H9 (cell line): ENCODE measurements around the gene ITIH2. TPM values are rescaled to one million over a fixed set of nuclear protein-coding genes. Genes with fewer than 3 reads are reported as not detected.

Experiments used
- DNase-seq: peaks from one replicate; pipeline ENCODE4 v3.0.0-alpha.2; 2017
- H2AFZ ChIP-seq: one replicate; pipeline ENCODE4 v1.6.1; 2013; ENCODE audit warnings: mild to moderate bottlenecking, low read length, control low read depth, moderate library complexity
- H2AK5ac ChIP-seq: 2 replicates; pipeline ENCODE4 v1.6.1; 2013; ENCODE audit warnings: low read length, control low read depth, mixed read lengths; ENCODE audit not compliant: insufficient read length
- H2BK120ac ChIP-seq: one replicate; pipeline ENCODE4 v1.6.1; 2013; ENCODE audit warnings: low read depth, mild to moderate bottlenecking, low read length, control low read depth, inconsistent platforms; ENCODE audit not compliant: poor library complexity, severe bottlenecking
- H2BK12ac ChIP-seq: 2 replicates; pipeline ENCODE4 v1.6.1; 2013; ENCODE audit warnings: low read length, control low read depth, mixed read lengths, low read depth; ENCODE audit not compliant: insufficient read length
- H2BK15ac ChIP-seq: 2 replicates; pipeline ENCODE4 v1.6.1; 2013; ENCODE audit warnings: low read depth, low read length, control low read depth
- H2BK20ac ChIP-seq: one replicate; pipeline ENCODE4 v1.6.1; 2013; ENCODE audit warnings: low read depth, mild to moderate bottlenecking, low read length, control low read depth, inconsistent platforms; ENCODE audit not compliant: poor library complexity, severe bottlenecking
- H2BK5ac ChIP-seq: 2 replicates; pipeline ENCODE4 v1.6.1; 2013; ENCODE audit warnings: low read length, control low read depth, mixed read lengths; ENCODE audit not compliant: insufficient read length
- H3K14ac ChIP-seq: 2 replicates; pipeline ENCODE4 v1.6.1; 2013; ENCODE audit warnings: low read length, control low read depth; ENCODE audit not compliant: insufficient read depth
- H3K18ac ChIP-seq: 2 replicates; pipeline ENCODE4 v1.6.1; 2013; ENCODE audit warnings: low read depth, mild to moderate bottlenecking, mixed read lengths, low read length, control low read depth; ENCODE audit not compliant: insufficient read length
- H3K23ac ChIP-seq: 2 replicates; pipeline ENCODE4 v1.6.1; 2013; ENCODE audit warnings: low read length, control low read depth, mixed read lengths, low read depth; ENCODE audit not compliant: insufficient read length
- H3K23me2 ChIP-seq: 2 replicates; pipeline ENCODE4 v1.6.1; 2013; ENCODE audit warnings: low read depth, mild to moderate bottlenecking, mixed read lengths, low read length, control low read depth; ENCODE audit not compliant: insufficient read length, poor library complexity, severe bottlenecking
- H3K27ac ChIP-seq: 2 replicates; pipeline ENCODE4 v1.5.1; 2013; ENCODE audit warnings: low read length, control low read depth, mixed read lengths, low read depth; ENCODE audit not compliant: insufficient read length
- H3K27me3 ChIP-seq: 2 replicates; pipeline ENCODE4 v1.6.1; 2013; ENCODE audit warnings: low read length, control low read depth, inconsistent platforms; ENCODE audit not compliant: insufficient read depth
- H3K4ac ChIP-seq: 2 replicates; pipeline ENCODE4 v1.6.1; 2013; ENCODE audit warnings: low read depth, mild to moderate bottlenecking, control low read depth, inconsistent platforms, low read length, moderate library complexity
- H3K4me1 ChIP-seq: 2 replicates; pipeline ENCODE4 v1.6.1; 2013; ENCODE audit warnings: low read length, control low read depth, inconsistent platforms; ENCODE audit not compliant: insufficient read depth
- H3K4me2 ChIP-seq: 2 replicates; pipeline ENCODE4 v1.6.1; 2013; ENCODE audit warnings: low read length, control low read depth, mixed read lengths; ENCODE audit not compliant: insufficient read length, insufficient read depth
- H3K56ac ChIP-seq: 2 replicates; pipeline ENCODE4 v1.6.1; 2013; ENCODE audit warnings: low read depth, mild to moderate bottlenecking, mixed read lengths, low read length, control low read depth; ENCODE audit not compliant: insufficient read length
- H3K79me1 ChIP-seq: 2 replicates; pipeline ENCODE4 v1.6.1; 2013; ENCODE audit warnings: low read depth, mild to moderate bottlenecking, moderate library complexity, low read length, control low read depth, inconsistent platforms; ENCODE audit not compliant: insufficient read depth, poor library complexity, severe bottlenecking
- H3K79me2 ChIP-seq: 2 replicates; pipeline ENCODE4 v1.6.1; 2013; ENCODE audit warnings: low read length, control low read depth, inconsistent platforms; ENCODE audit not compliant: insufficient read depth
- H3K9ac ChIP-seq: 2 replicates; pipeline ENCODE4 v1.6.1; 2013; ENCODE audit warnings: low read length, control low read depth, mixed read lengths; ENCODE audit not compliant: insufficient read length; ENCODE audit errors: extremely low read depth
- H3K9me3 ChIP-seq: one replicate; pipeline ENCODE4 v1.6.1; 2013; ENCODE audit warnings: low read depth, low read length, inconsistent platforms; ENCODE audit not compliant: control insufficient read depth
- H3T11ph ChIP-seq: one replicate; pipeline ENCODE4 v1.6.1; 2013; ENCODE audit warnings: mild to moderate bottlenecking, low read length, control low read depth, inconsistent platforms
- H4K20me1 ChIP-seq: one replicate; pipeline ENCODE4 v1.6.1; 2013; ENCODE audit not compliant: control insufficient read depth, insufficient read length, insufficient read depth
- H4K5ac ChIP-seq: 2 replicates; pipeline ENCODE4 v1.6.1; 2013; ENCODE audit warnings: low read depth, mild to moderate bottlenecking, mixed read lengths, low read length, control low read depth; ENCODE audit not compliant: insufficient read length
- H4K8ac ChIP-seq: replicated peaks from 2 replicates; pipeline ENCODE4 v1.6.1; 2013; ENCODE audit warnings: low read length, control low read depth, mixed read lengths, low read depth; ENCODE audit not compliant: insufficient read length
- H4K91ac ChIP-seq: 2 replicates; pipeline ENCODE4 v1.6.1; 2013; ENCODE audit warnings: low read depth, mild to moderate bottlenecking, moderate library complexity, mixed read lengths, low read length, control low read depth; ENCODE audit not compliant: insufficient read length
- H3K27ac Mint-ChIP-seq, 3 experiments: 2 replicates in 2 of 3; 3 replicates in 1 of 3; pipeline ENCODE4 v1.8.0; 2020 to 2021; ENCODE audit warnings: mixed read lengths in 3 of 3, mild to moderate bottlenecking in 1 of 3, moderate library complexity in 1 of 3
- H3K27me3 Mint-ChIP-seq: 2 replicates; pipeline ENCODE4 v1.8.0; 2021; ENCODE audit warnings: low read depth, mild to moderate bottlenecking, moderate library complexity, mixed read lengths
- H3K36me3 Mint-ChIP-seq, 3 experiments: 2 replicates in 2 of 3; 3 replicates in 1 of 3; pipeline ENCODE4 v1.8.0; 2020 to 2021; ENCODE audit warnings: low read depth in 3 of 3, mixed read lengths in 3 of 3; ENCODE audit not compliant: insufficient read depth in 1 of 3
- H3K4me1 Mint-ChIP-seq, 2 experiments: 2 replicates each; pipeline ENCODE4 v1.8.0; 2020; ENCODE audit warnings: mixed read lengths in 2 of 2
- H3K4me3 Mint-ChIP-seq, 2 experiments: 2 replicates in 1 of 2; 3 replicates in 1 of 2; pipeline ENCODE4 v1.8.0; 2020 to 2021; ENCODE audit warnings: mild to moderate bottlenecking in 2 of 2, mixed read lengths in 2 of 2, moderate library complexity in 1 of 2
- H3K9me3 Mint-ChIP-seq, 2 experiments: 2 replicates in 1 of 2; 3 replicates in 1 of 2; pipeline ENCODE4 v1.8.0; 2020; ENCODE audit warnings: mild to moderate bottlenecking in 2 of 2, mixed read lengths in 2 of 2, moderate library complexity in 1 of 2
- WGBS: extraction: QIAGEN DNeasy Blood & Tissue Kit; methylation state at CpG from one replicate; pipeline ENCODE4 v1.1.7; 2013; ENCODE audit warnings: missing lambda C conversion rate, low lambda C conversion rate, mixed read lengths; ENCODE audit not compliant: insufficient read length; ENCODE audit errors: extremely low coverage; 5-methylcytosine and 5-hydroxymethylcytosine counted together
- total RNA-seq: library from RNA; stranded (reverse); gene quantifications from 2 replicates; pipeline ENCODE4 v1.2.1, GENCODE V29; 2021
- TF ChIP-seq, protein P1 (sequence below): fragments of 200-600 bp; sonication (generic); conservative IDR thresholded peaks from 3 replicates; pipeline ENCODE4 v1.8.0; 2021; ENCODE audit warnings: antibody characterized with exemption, mild to moderate bottlenecking

ITIH2 gene
- total RNA-seq, 1 experiment from 2014 or later: not detected

DNA sequence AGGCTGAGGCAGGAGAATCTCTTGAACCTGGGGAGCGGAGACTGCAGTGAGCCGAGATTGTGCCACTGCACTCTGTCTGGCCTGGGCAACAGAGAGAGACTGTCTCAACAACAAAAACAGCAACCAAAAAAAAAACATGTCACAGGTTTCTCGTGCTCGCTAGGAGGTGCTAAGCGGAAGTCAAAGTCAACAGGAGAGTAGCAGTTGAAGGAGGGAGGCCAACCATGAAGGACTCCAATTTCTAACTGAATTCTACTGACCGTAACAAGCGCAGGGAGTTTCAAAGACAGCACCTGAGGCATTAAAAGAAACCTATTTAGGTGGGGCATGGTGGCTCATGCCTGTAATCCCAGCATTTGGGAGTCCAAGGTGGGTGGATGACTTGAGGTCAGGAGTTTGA is 65.3 kb downstream of the ITIH2 start:
- Histone ChIP-seq H2BK5ac (no peak overlapping the region), H3K27ac (no peak overlapping the region), H3K4me2 (no peak overlapping the region), H2BK120ac (no peak overlapping the region), H3K79me1 (no peaks in the 10 kb centered on the region), H3K4ac (no peak overlapping the region), H3K14ac (no peak overlapping the region), H2BK15ac (no peak overlapping the region), H3K4me1 (no peaks in the 10 kb centered on the region), H3K79me2 (no peaks in the 10 kb centered on the region), H3K9me3 (no peaks in the 10 kb centered on the region), H4K5ac (no peak overlapping the region), H2BK20ac (no peak overlapping the region), H3K9ac (no peak overlapping the region), H2BK12ac (no peak overlapping the region), H3T11ph (no peak overlapping the region), H4K20me1 (no peaks in the 10 kb centered on the region), H3K23me2 (no peaks in the 10 kb centered on the region), H2AFZ (no peak overlapping the region), H2AK5ac (no peak overlapping the region), H4K91ac (no peak overlapping the region), H4K8ac (no peak overlapping the region), H3K23ac (no peak overlapping the region), H3K18ac (no peak overlapping the region), H3K27me3 (no peaks in the 10 kb centered on the region), H3K56ac (no peak overlapping the region)
- WGBS: no CpG with 5 or more reads among the region's 7 CpGs
- Mint-ChIP-seq H3K4me3 (no peak overlapping the region), H3K4me1 (no peaks in the 10 kb centered on the region), H3K9me3 (no peaks in the 10 kb centered on the region), H3K27me3 (no peaks in the 10 kb centered on the region), H3K36me3 (peaks cover 22 to 69% (median 68%) of the 10 kb centered on the region in 3 experiments; a peak in 6 of 7 replicates), H3K27ac (no peak overlapping the region)
- TF ChIP-seq, protein P1, sequence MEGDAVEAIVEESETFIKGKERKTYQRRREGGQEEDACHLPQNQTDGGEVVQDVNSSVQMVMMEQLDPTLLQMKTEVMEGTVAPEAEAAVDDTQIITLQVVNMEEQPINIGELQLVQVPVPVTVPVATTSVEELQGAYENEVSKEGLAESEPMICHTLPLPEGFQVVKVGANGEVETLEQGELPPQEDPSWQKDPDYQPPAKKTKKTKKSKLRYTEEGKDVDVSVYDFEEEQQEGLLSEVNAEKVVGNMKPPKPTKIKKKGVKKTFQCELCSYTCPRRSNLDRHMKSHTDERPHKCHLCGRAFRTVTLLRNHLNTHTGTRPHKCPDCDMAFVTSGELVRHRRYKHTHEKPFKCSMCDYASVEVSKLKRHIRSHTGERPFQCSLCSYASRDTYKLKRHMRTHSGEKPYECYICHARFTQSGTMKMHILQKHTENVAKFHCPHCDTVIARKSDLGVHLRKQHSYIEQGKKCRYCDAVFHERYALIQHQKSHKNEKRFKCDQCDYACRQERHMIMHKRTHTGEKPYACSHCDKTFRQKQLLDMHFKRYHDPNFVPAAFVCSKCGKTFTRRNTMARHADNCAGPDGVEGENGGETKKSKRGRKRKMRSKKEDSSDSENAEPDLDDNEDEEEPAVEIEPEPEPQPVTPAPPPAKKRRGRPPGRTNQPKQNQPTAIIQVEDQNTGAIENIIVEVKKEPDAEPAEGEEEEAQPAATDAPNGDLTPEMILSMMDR: no peak
- DNase-seq: no peak
